Mesendoderm (in vitro differentiated cells): ENCODE results near the gene SGK1.

ENCODE experiments used
- DNase-seq: peaks from one replicate; pipeline ENCODE4 v3.0.0; 2013
- H2AK5ac ChIP-seq: 2 replicates; pipeline ENCODE4 v1.6.1; 2013; ENCODE audit warnings: low read length, inconsistent platforms
- H2BK120ac ChIP-seq: 2 replicates; pipeline ENCODE4 v1.6.1; 2013; ENCODE audit warnings: low read depth, mild to moderate bottlenecking, low read length, moderate library complexity, mixed read lengths
- H2BK15ac ChIP-seq: replicated peaks from 2 replicates; pipeline ENCODE4 v1.6.1; 2013; ENCODE audit warnings: low read depth, mild to moderate bottlenecking, moderate library complexity
- H2BK5ac ChIP-seq: 2 replicates; pipeline ENCODE4 v1.6.1; 2013; ENCODE audit warnings: low read length, inconsistent platforms
- H3K18ac ChIP-seq: 2 replicates; pipeline ENCODE4 v1.6.1; 2013; ENCODE audit warnings: mild to moderate bottlenecking, low read length, mixed read lengths
- H3K23ac ChIP-seq: one replicate; pipeline ENCODE4 v1.6.1; 2013; ENCODE audit warnings: low read length
- H3K27ac ChIP-seq: 2 replicates; pipeline ENCODE4 v1.5.1; 2013; ENCODE audit warnings: low read depth, mild to moderate bottlenecking, inconsistent platforms, low read length, moderate library complexity
- H3K27me3 ChIP-seq: 2 replicates; pipeline ENCODE4 v1.6.1; 2013; ENCODE audit warnings: low read length, control low read depth, mild to moderate bottlenecking, inconsistent platforms; ENCODE audit not compliant: insufficient read depth, poor library complexity
- H3K36me3 ChIP-seq: 2 replicates; pipeline ENCODE4 v1.6.1; 2013; ENCODE audit warnings: low read length, inconsistent platforms; ENCODE audit not compliant: control insufficient read depth, insufficient read depth
- H3K4ac ChIP-seq: one replicate; pipeline ENCODE4 v1.6.1; 2013; ENCODE audit warnings: low read depth, mild to moderate bottlenecking, low read length, moderate library complexity
- H3K4me1 ChIP-seq: 2 replicates; pipeline ENCODE4 v1.6.1; 2013; ENCODE audit warnings: low read depth, low read length, inconsistent platforms; ENCODE audit not compliant: control insufficient read depth
- H3K4me2 ChIP-seq: 2 replicates; pipeline ENCODE4 v1.6.1; 2013; ENCODE audit warnings: low read length
- H3K4me3 ChIP-seq: 2 replicates; pipeline ENCODE4 v1.5.1; 2013; ENCODE audit warnings: mild to moderate bottlenecking, low read length
- H3K56ac ChIP-seq: one replicate; pipeline ENCODE4 v1.6.1; 2013; ENCODE audit warnings: low read length
- H3K79me1 ChIP-seq: 2 replicates; pipeline ENCODE4 v1.6.1; 2013; ENCODE audit warnings: low read length, inconsistent platforms
- H3K79me2 ChIP-seq: 2 replicates; pipeline ENCODE4 v1.6.1; 2013; ENCODE audit warnings: mild to moderate bottlenecking, low read length; ENCODE audit not compliant: control insufficient read depth, insufficient read depth
- H3K9ac ChIP-seq: 2 replicates; pipeline ENCODE4 v1.6.1; 2013; ENCODE audit warnings: low read length, inconsistent platforms
- H4K5ac ChIP-seq: one replicate; pipeline ENCODE4 v1.6.1; 2013; ENCODE audit warnings: low read length
- H4K8ac ChIP-seq: one replicate; pipeline ENCODE4 v1.6.1; 2013; ENCODE audit warnings: low read depth, mild to moderate bottlenecking, control low read depth, low read length, moderate library complexity
- WGBS: extraction: QIAGEN DNeasy Blood & Tissue Kit; methylation state at CpG from one replicate; pipeline ENCODE4 v1.1.7; 2013; ENCODE audit warnings: low lambda C conversion rate, missing lambda C conversion rate; ENCODE audit not compliant: insufficient coverage; ENCODE audit errors: extremely low coverage; 5-methylcytosine and 5-hydroxymethylcytosine counted together

SGK1 gene

DNA sequence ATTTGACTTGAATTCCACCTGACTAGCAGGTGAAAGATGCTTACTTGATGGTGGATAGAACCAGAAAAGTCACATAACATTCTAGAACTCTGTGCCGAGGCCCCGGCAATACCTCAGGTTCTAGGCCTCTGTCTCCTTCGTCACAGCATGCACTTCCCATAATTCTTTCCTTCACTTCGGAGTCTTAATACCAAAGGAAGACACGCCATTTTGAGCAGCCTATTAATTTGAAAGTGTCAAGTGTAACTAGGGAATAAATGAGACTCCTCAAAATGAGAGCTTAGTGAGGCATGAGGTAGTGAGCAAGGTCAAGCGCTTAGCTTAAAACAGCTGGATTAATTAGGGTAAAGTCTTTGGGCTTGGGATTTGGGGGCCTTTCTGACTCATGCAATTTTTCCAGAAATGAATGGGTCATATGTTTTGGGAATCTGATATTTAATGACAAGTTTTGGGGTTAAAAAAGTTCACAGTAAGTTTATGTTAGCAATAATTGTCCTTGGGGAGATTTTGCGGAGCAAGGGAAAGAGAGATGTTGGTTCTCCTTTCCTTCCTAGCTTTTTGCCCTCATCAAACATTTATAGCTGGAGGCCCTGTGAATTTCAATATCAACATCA lies 29.1 kb upstream of the SGK1 start:
- Histone ChIP-seq H3K23ac (no peak overlapping the region), H3K56ac (no peak overlapping the region), H4K5ac (no peak overlapping the region), H2AK5ac (no peak overlapping the region), H3K4me1 (no peaks in the 10 kb centered on the region), H2BK120ac (no peak overlapping the region), H3K79me1 (no peaks in the 10 kb centered on the region), H3K4me3 (no peak overlapping the region), H3K4me2 (no peak overlapping the region), H2BK15ac (no peak overlapping the region), H3K79me2 (no peaks in the 10 kb centered on the region), H4K8ac (no peak overlapping the region), H3K27me3 (no peaks in the 10 kb centered on the region), H3K18ac (no peak overlapping the region), H3K4ac (no peak overlapping the region), H3K27ac (no peak overlapping the region), H2BK5ac (no peak overlapping the region), H3K9ac (no peak overlapping the region), H3K36me3 (no peaks in the 10 kb centered on the region)
- no peak for DNase-seq
- no CpG with 5 or more reads among the region's 7 CpGs for WGBS

GRCh38 chr6:134345789-134346188 lies 27.9 kb upstream of the SGK1 start:
- Histone ChIP-seq H3K9ac (no peak overlapping the region), H3K36me3 (no peaks in the 10 kb centered on the region), H3K4ac (no peak overlapping the region), H2BK120ac (no peak overlapping the region), H3K27ac (no peak overlapping the region), H4K8ac (no peak overlapping the region), H3K23ac (no peak overlapping the region), H3K79me2 (no peaks in the 10 kb centered on the region), H3K4me1 (no peaks in the 10 kb centered on the region), H3K56ac (no peak overlapping the region), H4K5ac (no peak overlapping the region), H2BK5ac (no peak overlapping the region), H3K18ac (no peak overlapping the region), H2BK15ac (no peak overlapping the region), H3K27me3 (no peaks in the 10 kb centered on the region), H3K4me2 (no peak overlapping the region), H3K79me1 (no peaks in the 10 kb centered on the region), H3K4me3 (no peak overlapping the region), H2AK5ac (no peak overlapping the region)
- no CpG with 5 or more reads among the region's 8 CpGs for WGBS
- DNase-seq, result no peak

GRCh38 chr6:134343066-134343465 lies 25.2 kb upstream of the SGK1 start:
- whole genome bisulfite sequencing, result no CpG with 5 or more reads among the region's 6 CpGs
- H3K27ac ChIP-seq, result no peak overlapping the region
- no peak overlapping the region for H4K8ac ChIP-seq
- H3K4me1 ChIP-seq, result no peaks in the 10 kb centered on the region
- no peak overlapping the region for H3K56ac ChIP-seq
- no peak overlapping the region for H3K4ac ChIP-seq
- H3K79me2 ChIP-seq, result no peaks in the 10 kb centered on the region
- H3K18ac ChIP-seq, result no peak overlapping the region
- no peak overlapping the region for H2BK5ac ChIP-seq
- H3K23ac ChIP-seq, result no peak overlapping the region
- H2BK120ac ChIP-seq, result no peak overlapping the region
- H3K27me3 ChIP-seq, result no peaks in the 10 kb centered on the region
- no peak overlapping the region for H3K9ac ChIP-seq
- H4K5ac ChIP-seq, result no peak overlapping the region
- no peaks in the 10 kb centered on the region for H3K36me3 ChIP-seq
- no peak overlapping the region for H3K4me3 ChIP-seq
- H2BK15ac ChIP-seq, result no peak overlapping the region
- no peak overlapping the region for H3K4me2 ChIP-seq
- no peak overlapping the region for H2AK5ac ChIP-seq
- H3K79me1 ChIP-seq, result no peaks in the 10 kb centered on the region
- DNase-seq, result no peak

- Histone ChIP-seq H3K27ac (no peak overlapping the region), H3K4me3 (no peak overlapping the region), H3K18ac (no peak overlapping the region), H2BK120ac (no peak overlapping the region), H3K4ac (no peak overlapping the region), H3K23ac (no peak overlapping the region), H3K27me3 (no peaks in the 10 kb centered on the region), H3K79me2 (no peaks in the 10 kb centered on the region), H4K8ac (no peak overlapping the region), H3K79me1 (no peaks in the 10 kb centered on the region), H4K5ac (no peak overlapping the region), H3K56ac (no peak overlapping the region), H3K4me2 (no peak overlapping the region), H2AK5ac (no peak overlapping the region), H3K9ac (no peak overlapping the region), H2BK15ac (no peak overlapping the region), H3K36me3 (no peaks in the 10 kb centered on the region), H2BK5ac (no peak overlapping the region), H3K4me1 (no peaks in the 10 kb centered on the region)
- whole genome bisulfite sequencing, result no CpG with 5 or more reads among the region's 10 CpGs
- DNase-seq, result no peak
Observed at GRCh38 chr6:134341999-134342567, 24.2 kb upstream of the SGK1 start.

DNA sequence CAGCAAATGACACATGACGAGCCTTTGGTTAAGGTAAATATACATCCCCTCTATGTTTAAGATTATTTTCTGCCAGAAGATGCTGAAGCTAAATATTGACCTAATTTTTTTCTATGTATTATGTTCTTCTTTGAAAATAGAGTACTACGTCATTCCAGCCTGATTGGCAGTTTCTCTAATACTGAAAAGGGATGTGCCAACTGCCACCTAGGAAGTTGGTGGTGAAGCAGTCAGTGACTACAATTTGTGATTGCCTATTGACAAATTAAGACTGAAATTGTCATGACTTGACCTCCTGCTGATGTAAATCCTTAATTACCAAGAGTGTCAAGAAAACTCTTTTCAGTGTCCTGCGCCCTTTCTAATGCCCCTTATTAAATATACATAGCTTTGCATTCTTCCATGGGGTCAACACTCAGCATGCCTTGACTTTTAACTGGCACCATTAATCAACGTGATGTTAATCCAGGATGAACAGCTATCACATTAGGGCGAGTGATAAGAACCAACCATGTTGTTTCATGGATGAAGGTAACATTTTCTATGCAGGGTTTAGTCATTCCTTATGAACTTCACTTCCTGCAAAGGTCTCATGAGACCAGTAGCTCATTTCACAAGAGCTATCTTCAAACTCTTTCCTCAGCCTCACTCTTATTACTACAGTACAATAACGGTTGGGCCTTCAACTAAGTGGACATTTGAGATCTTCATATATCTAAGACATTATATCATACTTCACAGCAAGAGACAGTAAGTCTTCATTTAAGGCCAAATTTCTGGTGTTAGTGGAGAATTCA lies 22.5 kb upstream of the SGK1 start:
- H3K4me1 ChIP-seq, result no peaks in the 10 kb centered on the region
- H4K5ac ChIP-seq, result no peak overlapping the region
- no peaks in the 10 kb centered on the region for H3K36me3 ChIP-seq
- H3K4me3 ChIP-seq, result no peak overlapping the region
- no peak overlapping the region for H2AK5ac ChIP-seq
- no peak overlapping the region for H3K4ac ChIP-seq
- no peak overlapping the region for H3K4me2 ChIP-seq
- H3K79me2 ChIP-seq, result no peaks in the 10 kb centered on the region
- no peak overlapping the region for H3K9ac ChIP-seq
- no peaks in the 10 kb centered on the region for H3K79me1 ChIP-seq
- H4K8ac ChIP-seq, result no peak overlapping the region
- no peak overlapping the region for H3K27ac ChIP-seq
- H3K27me3 ChIP-seq, result no peaks in the 10 kb centered on the region
- no peak overlapping the region for H2BK5ac ChIP-seq
- no peak overlapping the region for H3K56ac ChIP-seq
- H3K23ac ChIP-seq, result no peak overlapping the region
- no peak overlapping the region for H2BK120ac ChIP-seq
- WGBS, result no CpG with 5 or more reads among the region's 6 CpGs
- DNase-seq, result no peak
- H2BK15ac ChIP-seq, result no peak overlapping the region
- no peak overlapping the region for H3K18ac ChIP-seq
